Measurements from ENCODE around the gene FRAT2. TPM values are rescaled to one million over a fixed set of nuclear protein-coding genes. Genes with fewer than 3 reads are reported as not detected.

FRAT2 gene
- total and polyA plus RNA-seq, 4 donors: 2.7 to 15.1 (median 11.7) TPM

GRCh38 chr10:97331153-97331703 lies 3.3 kb downstream of the FRAT2 start:
- WGBS: 58% methylated on average over 6 of the region's 6 CpGs
- H3K27me3 ChIP-seq (ENCODE audit: control insufficient read depth in 4 of 4, insufficient read depth in 4 of 4, low read length in 3 of 4): no peaks in the 10 kb centered on the region
- H3K9me3 ChIP-seq (ENCODE audit: control insufficient read depth in 4 of 4, low read length in 3 of 4): no peaks in the 10 kb centered on the region
- peaks cover 17 to 56% (median 41%) of the 10 kb centered on the region in 4 donors for H3K4me1 ChIP-seq (ENCODE audit: control insufficient read depth in 4 of 4, insufficient read depth in 4 of 4, low read length in 3 of 4)
- no peak for DNase-seq (ENCODE audit: low spot score)
- TF ChIP-seq YY1 (IDR thresholded peaks at IDR 0.05) (no peak), TAF1 (conservative IDR thresholded peaks at IDR 0.05) (no peak), CTCF (IDR thresholded peaks at IDR 0.05; ENCODE audit: low read depth, low read length, missing input control) (no peak), FOXA2 (IDR thresholded peaks at IDR 0.05) (no peak), NR2F2 (IDR thresholded peaks at IDR 0.05) (no peak)
- peak overlapping the region; percentile 90 to 95 for H3K27ac ChIP-seq (ENCODE audit: low read depth in 1 of 2, low read length in 2 of 2)
- H3K9ac ChIP-seq (ENCODE audit: low read depth in 1 of 2, low read length in 2 of 2): peak overlapping the region in 1 of 2 donors; percentile 79
- peak overlapping the region in 1 of 3 donors; percentile 53 for H3K4me3 ChIP-seq (ENCODE audit: low read depth in 1 of 3, low read length in 3 of 3)
- no peaks in the 10 kb centered on the region for H3K36me3 ChIP-seq (ENCODE audit: control insufficient read depth in 4 of 4, insufficient read depth in 3 of 4, low read depth in 1 of 4, low read length in 3 of 4)

GRCh38 chr10:97329766-97330165 lies 4.8 kb downstream of the FRAT2 start:
- TF ChIP-seq MAX (IDR thresholded peaks at IDR 0.05) (no peak), EGR1 (IDR thresholded peaks at IDR 0.05; ENCODE audit: low read depth in 2 of 2) (no peak), FOXA1 (IDR thresholded peaks at IDR 0.05) (no peak), FOXA2 (IDR thresholded peaks at IDR 0.05) (no peak), RAD21 (IDR thresholded peaks at IDR 0.05) (no peak), SP1 (IDR thresholded peaks at IDR 0.05) (no peak), ZBTB33 (IDR thresholded peaks at IDR 0.05) (no peak), REST (IDR thresholded peaks at IDR 0.05) (no peak), NR2F2 (IDR thresholded peaks at IDR 0.05) (no peak), TAF1 (conservative IDR thresholded peaks at IDR 0.05) (no peak), HNF4G (IDR thresholded peaks at IDR 0.05) (no peak), YY1 (IDR thresholded peaks at IDR 0.05) (no peak), RXRA (IDR thresholded peaks at IDR 0.05) (no peak), JUND (IDR thresholded peaks at IDR 0.05) (no peak), GABPA (IDR thresholded peaks at IDR 0.05 in 1 of 2, conservative IDR thresholded peaks at IDR 0.05 in 1 of 2) (no peak)
- Histone ChIP-seq H3K4me1 (ENCODE audit: control insufficient read depth in 4 of 4, insufficient read depth in 4 of 4, low read length in 3 of 4) (peaks cover 17 to 61% (median 43%) of the 10 kb centered on the region in 4 donors), H3K36me3 (ENCODE audit: control insufficient read depth in 4 of 4, insufficient read depth in 3 of 4, low read depth in 1 of 4, low read length in 3 of 4) (no peaks in the 10 kb centered on the region), H3K4me3 (ENCODE audit: low read depth in 1 of 3, low read length in 3 of 3) (no peak overlapping the region), H3K9me3 (ENCODE audit: control insufficient read depth in 4 of 4, low read length in 3 of 4) (no peaks in the 10 kb centered on the region), H3K27me3 (ENCODE audit: control insufficient read depth in 4 of 4, insufficient read depth in 4 of 4, low read length in 3 of 4) (no peaks in the 10 kb centered on the region), H3K9ac (ENCODE audit: low read depth in 1 of 2, low read length in 2 of 2) (no peak overlapping the region), H3K27ac (ENCODE audit: low read depth in 1 of 2, low read length in 2 of 2) (peak overlapping the region; percentile 81 to 95)
- 58% methylated on average over 5 of the region's 5 CpGs for WGBS
- no peak for DNase-seq (ENCODE audit: low spot score)
